Caki2 (cell line): Measurements from ENCODE around the gene AATK. TPM values are rescaled to one million over a fixed set of nuclear protein-coding genes. Genes with fewer than 3 reads are reported as not detected.

ENCODE experiments used
- DNase-seq: peaks from one replicate; pipeline ENCODE4 v3.0.0-alpha.2; 2015; ENCODE audit warnings: low read depth
- in situ Hi-C: cut with HindIII; loops from 2 replicates; pipeline ENCODE4 v1.10.0; 2016; ENCODE audit warnings: low sequenced_read_pairs, low pct_unique_long_range_greater_than_20kb, mixed read lengths
- total RNA-seq: library from RNA; depleted of rRNA; stranded (reverse); fragments of >200 nt; shearing (Covaris generic); gene quantifications from 2 replicates; pipeline ENCODE4 v1.2.3, GENCODE V29; 2014; ENCODE audit warnings: low replicate concordance; rRNA removed

Gene AATK
- total RNA-seq, 1 experiment from 2014 or later: 2.1 TPM

- DNase-seq: no peak
- in situ Hi-C loops: no loop called here
These were observed 90.7 kb downstream of the AATK start for GRCh38 chr17:81075307-81075706.

GRCh38 chr17:81074875-81075274 is 91.1 kb downstream of the AATK start:
- in situ Hi-C loops: no loop called here

DNA sequence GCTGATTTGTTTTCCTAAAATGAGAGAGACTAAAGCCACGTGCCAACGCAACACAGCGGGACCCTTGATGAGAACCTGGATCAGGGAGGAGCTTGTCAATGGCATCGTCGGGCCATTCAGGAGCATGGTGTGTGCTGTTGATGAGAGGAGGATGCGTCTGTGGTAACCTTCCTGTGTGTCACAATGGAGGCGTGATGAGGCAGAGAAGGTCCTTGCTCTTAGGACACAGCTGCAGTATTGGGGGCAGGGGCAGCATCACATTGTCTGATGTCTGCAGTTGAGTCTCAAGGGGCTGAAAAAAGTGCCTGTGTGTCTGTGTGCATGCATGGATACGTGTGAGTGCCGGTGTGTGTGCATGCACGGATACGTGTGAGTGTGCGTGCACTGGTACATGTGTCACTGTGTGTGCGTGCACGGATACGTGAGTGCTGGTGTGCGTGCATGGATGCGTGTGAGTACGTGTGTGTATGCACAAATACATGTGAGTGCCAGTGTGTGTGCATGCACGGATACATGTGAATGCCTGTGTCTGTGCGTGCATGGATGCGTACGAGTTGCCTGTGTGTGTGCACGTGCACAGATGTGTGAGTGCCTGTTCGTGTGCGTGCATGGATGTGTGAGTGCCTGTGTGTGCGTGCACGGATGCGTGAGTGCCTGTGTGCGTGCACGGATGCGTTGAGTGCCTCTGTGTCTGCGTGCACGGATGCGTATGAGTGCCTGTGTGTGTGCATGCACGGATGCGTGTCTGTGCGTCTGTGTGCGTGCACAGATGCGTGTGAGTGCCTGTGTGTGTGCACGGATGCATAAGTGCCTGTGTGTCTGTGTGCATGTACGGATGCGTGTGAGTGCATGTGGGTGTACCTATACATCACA is 91.8 kb downstream of the AATK start:
- no peak for DNase-seq
- in situ Hi-C loops: no loop called here

More at GRCh38 chr17:81074875-81075274, 91.1 kb downstream of the AATK start:
- DNase-seq: no peak

GRCh38 chr17:81071761-81072741 is 94.0 kb downstream of the AATK start:
- in situ Hi-C loops: no loop called here
- DNase-seq: no peak

GRCh38 chr17:81070541-81071246 is 95.3 kb downstream of the AATK start:
- no peak for DNase-seq
- in situ Hi-C loops: no loop called here

- in situ Hi-C loops: no loop called here
These were observed 96.8 kb downstream of the AATK start for GRCh38 chr17:81069135-81069645.

DNA sequence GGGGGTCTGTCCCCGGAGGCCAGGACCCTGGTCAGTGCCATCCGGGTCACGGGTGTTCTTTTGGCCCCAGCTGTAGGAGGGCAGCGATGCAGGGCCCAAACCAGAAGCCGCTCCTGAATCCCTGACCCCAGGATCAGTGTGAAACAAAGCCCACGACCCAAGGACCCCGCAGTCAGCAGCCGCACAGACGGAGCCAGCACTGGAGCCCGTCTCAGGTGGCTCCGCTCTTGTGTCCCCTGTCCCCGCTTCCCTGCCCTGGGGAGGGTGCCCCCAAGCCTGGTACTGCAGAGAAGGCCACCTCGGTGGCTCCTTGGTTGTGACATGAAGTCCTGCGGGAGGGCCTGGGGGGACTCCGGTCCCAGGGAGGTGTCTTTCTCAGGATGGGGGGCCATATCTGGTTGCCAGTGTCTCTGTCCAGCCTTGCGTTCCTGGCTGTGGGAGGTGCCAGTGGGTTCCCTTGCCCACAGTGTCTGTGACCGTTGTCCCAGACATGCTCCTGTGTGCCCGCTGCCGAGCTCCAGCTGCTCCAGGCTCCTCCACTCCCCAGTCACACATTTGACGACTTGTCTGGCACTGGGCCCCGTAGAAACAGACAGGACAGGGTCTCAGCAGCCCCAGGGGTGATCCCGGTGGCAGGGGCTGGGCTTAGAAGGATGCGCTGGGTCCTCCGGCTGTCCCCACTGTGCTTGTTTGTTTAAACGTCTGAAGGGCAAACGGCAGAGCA is 97.4 kb downstream of the AATK start:
- in situ Hi-C loops: no loop called here
- DNase-seq: no peak

More at GRCh38 chr17:81069135-81069645, 96.8 kb downstream of the AATK start:
- no peak for DNase-seq

DNA sequence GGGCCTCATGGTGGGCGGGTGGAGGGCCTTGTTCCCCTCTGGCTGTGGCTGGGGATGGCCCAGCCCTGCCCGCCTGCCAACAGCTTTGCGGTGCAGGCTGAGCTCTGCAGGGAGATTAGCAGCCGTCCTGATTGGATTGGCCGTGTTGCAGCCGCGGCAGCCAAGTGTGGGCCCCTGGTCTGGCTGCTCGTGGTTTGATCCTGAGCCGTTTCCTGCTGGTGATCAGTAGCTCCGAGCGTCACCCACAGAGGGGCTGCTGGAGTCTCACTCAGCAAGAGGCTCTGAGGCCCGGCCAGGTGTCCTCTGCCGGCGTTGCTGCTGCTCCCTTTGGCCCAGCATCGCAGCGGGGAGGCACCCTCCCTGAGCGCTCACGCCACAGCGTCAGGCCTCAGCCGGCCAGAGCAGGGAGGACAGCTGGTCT is 98.6 kb downstream of the AATK start:
- DNase-seq: no peak
- in situ Hi-C loops: no loop called here

Other genes starting within 250 kb of the AATK start
- gene CHMP6, start 174.4 kb downstream of the AATK start, total RNA-seq: 45.2 and 61.1 TPM in 2 replicates
- 30.1 and 37.4 TPM in 2 replicates for gene BAIAP2, start 131.1 kb downstream of the AATK start, total RNA-seq
- gene PVALEF, start 714 bp downstream of the AATK start, total RNA-seq: not detected in 2 replicates
- gene CEP131, start 56.7 kb upstream of the AATK start, total RNA-seq: 15.3 and 22.3 TPM in 2 replicates
- gene TEPSIN, start 72.8 kb upstream of the AATK start, total RNA-seq: 6.8 and 7.2 TPM in 2 replicates
- 158 and 172 TPM in 2 replicates for gene NDUFAF8, start 73.1 kb upstream of the AATK start, total RNA-seq
- 77.3 and 85.2 TPM in 2 replicates for gene SLC38A10, start 129.1 kb upstream of the AATK start, total RNA-seq
- 4.4 and 11.9 TPM in 2 replicates for gene BAHCC1, start 229.2 kb upstream of the AATK start, total RNA-seq